HepG2 (cell line): ENCODE measurements around the gene LMNA. TPM values are rescaled to one million over a fixed set of nuclear protein-coding genes. Genes with fewer than 3 reads are reported as not detected.

Experiments
- ARNT ChIP-seq: fragments of 450-650 bp; IDR thresholded peaks from 2 replicates; pipeline ENCODE4 v1.6.1; 2017
- BRD4 ChIP-seq: sonication (generic); formaldehyde crosslinking; IDR thresholded peaks from 2 replicates; pipeline ENCODE4 v1.4.0; 2020; ENCODE audit warnings: missing genetic modification reagents
- CBX5 ChIP-seq: sonication (generic); formaldehyde crosslinking; IDR thresholded peaks from 2 replicates; pipeline ENCODE4 v1.4.0; 2020; ENCODE audit warnings: missing genetic modification reagents, borderline replicate concordance
- ELF1 ChIP-seq: sonication (generic); formaldehyde crosslinking; IDR thresholded peaks from 2 replicates; pipeline ENCODE4 v1.4.0; 2020; ENCODE audit warnings: missing genetic modification reagents
- MBD4 ChIP-seq: IDR thresholded peaks from 2 replicates; pipeline ENCODE4 v1.6.1; 2012; ENCODE audit warnings: low read length, inconsistent platforms, borderline replicate concordance
- NR2F1 ChIP-seq, 2 experiments: fragments of 450-650 bp in 1 of 2; formaldehyde crosslinking in 1 of 2; IDR thresholded peaks; 2 replicates each; pipeline versions ENCODE4 v1.5.0 to v1.6.1; 2016 to 2020; ENCODE audit warnings: mild to moderate bottlenecking in 1 of 2, missing compliant biosample characterization in 1 of 2, missing genetic modification reagents in 1 of 2, moderate library complexity in 1 of 2
- RBM22 ChIP-seq: fragments of 200-400 bp; formaldehyde crosslinking; optimal IDR thresholded peaks from 2 replicates; pipeline ENCODE3; 2017; ENCODE audit warnings: mild to moderate bottlenecking, low read length, moderate library complexity
- RFXAP ChIP-seq: sonication (generic); formaldehyde crosslinking; IDR thresholded peaks from 2 replicates; pipeline ENCODE4 v1.4.0; 2020; ENCODE audit warnings: missing genetic modification reagents, borderline replicate concordance
- SAFB2 ChIP-seq: sonication (generic); formaldehyde crosslinking; IDR thresholded peaks from 2 replicates; pipeline ENCODE4 v1.5.1; 2020; ENCODE audit warnings: missing genetic modification reagents, low read depth, mild to moderate bottlenecking, borderline replicate concordance
- SALL1 ChIP-seq: sonication (generic); formaldehyde crosslinking; IDR thresholded peaks from 2 replicates; pipeline ENCODE4 v1.8.0; 2022; ENCODE audit warnings: mild to moderate bottlenecking, missing genetic modification reagents
- SAP130 ChIP-seq: IDR thresholded peaks from 2 replicates; pipeline ENCODE4 v1.6.1; 2016; ENCODE audit warnings: low read depth
- TCF7 ChIP-seq: sonication (generic); IDR thresholded peaks from 2 replicates; pipeline ENCODE4 v1.6.1; 2016; ENCODE audit warnings: antibody characterized with exemption, low read depth
- THAP7 ChIP-seq: sonication (generic); formaldehyde crosslinking; IDR thresholded peaks from 2 replicates; pipeline ENCODE4 v1.8.1; 2023; ENCODE audit warnings: mild to moderate bottlenecking, missing genetic modification reagents
- ZEB1 ChIP-seq: IDR thresholded peaks from 2 replicates; pipeline ENCODE4 v1.6.1; 2012; ENCODE audit warnings: mild to moderate bottlenecking, low read depth, inconsistent platforms; ENCODE audit not compliant: insufficient replicate concordance
- ZNF547 ChIP-seq: sonication (generic); formaldehyde crosslinking; IDR thresholded peaks from 2 replicates; pipeline ENCODE4 v1.5.1; 2020; ENCODE audit warnings: mild to moderate bottlenecking, missing genetic modification reagents
- ZNF549 ChIP-seq: sonication (generic); formaldehyde crosslinking; IDR thresholded peaks from 2 replicates; pipeline ENCODE4 v1.5.0; 2020; ENCODE audit warnings: missing genetic modification reagents
- ZNF605 ChIP-seq: sonication (generic); formaldehyde crosslinking; IDR thresholded peaks from 2 replicates; pipeline ENCODE4 v1.8.0; 2022; ENCODE audit warnings: mild to moderate bottlenecking, missing genetic modification reagents
- ZNF614 ChIP-seq: IDR thresholded peaks from 2 replicates; pipeline ENCODE4 v1.6.1; 2018; ENCODE audit warnings: missing biosample characterization, missing genetic modification reagents, inconsistent platforms, borderline replicate concordance
- ZNF687 ChIP-seq: sonication (generic); formaldehyde crosslinking; IDR thresholded peaks from 2 replicates; pipeline ENCODE4 v1.5.1; 2020; ENCODE audit warnings: mild to moderate bottlenecking, missing genetic modification reagents, moderate library complexity
- ZNF703 ChIP-seq: sonication (generic); formaldehyde crosslinking; IDR thresholded peaks from 2 replicates; pipeline ENCODE4 v1.5.1; 2020; ENCODE audit warnings: missing genetic modification reagents, mild to moderate bottlenecking, moderate library complexity, borderline replicate concordance
- polyA plus RNA-seq, 8 experiments: library from polyadenylated mRNA; depleted of rRNA in 3 of 8; stranded (reverse) in 7 of 8; unstranded in 1 of 8; fragments of >200 nt; fragmentation: Illumina TruSeq in 4 of 8; extraction: Trizol in 4 of 8; gene quantifications; 2 replicates each; pipeline versions ENCODE4 v1.2.1 to v1.2.3, GENCODE V29; 2011 to 2016; ENCODE audit warnings: low read depth in 4 of 8, missing spikeins in 1 of 8, mixed read lengths in 1 of 8; ENCODE audit not compliant: insufficient read depth in 1 of 8
- total RNA-seq, 5 experiments: library from RNA; depleted of rRNA; stranded (reverse); fragments of >200 nt; fragmentation: Illumina TruSeq; extraction: Trizol; gene quantifications; 2 replicates each; pipeline ENCODE4 v1.2.3, GENCODE V29; 2016; ENCODE audit warnings: low read depth in 1 of 5
- TF ChIP-seq, protein P1 (sequence below): sonication (generic); formaldehyde crosslinking; IDR thresholded peaks from 2 replicates; pipeline ENCODE4 v1.4.0; 2020; ENCODE audit warnings: missing genetic modification reagents
- TF ChIP-seq, protein P2 (sequence below): sonication (generic); formaldehyde crosslinking; IDR thresholded peaks from 2 replicates; pipeline ENCODE4 v1.4.0; 2020; ENCODE audit warnings: missing genetic modification reagents, low read depth, mild to moderate bottlenecking, borderline replicate concordance

The LMNA gene
- total and polyA plus RNA-seq, 2 of the 13 experiments (the other 11 are each of a cell fraction or from before 2014, with no cell fraction given) = 107 to 225 TPM

GRCh38 chr1:156146020-156146768, 31.7 kb downstream of the LMNA start (continued):
- TF ChIP-seq ARNT = no peak
- 0 out of 2 replicates have a peak, but pooled peaks have one; percentile 28 for TF ChIP-seq BRD4
- peak; percentile 34; the same call in 1 of the 2 replicates for TF ChIP-seq ELF1 (CRISPR knock-in tag)
- TF ChIP-seq MBD4 = no peak
- no peak for TF ChIP-seq NR2F1 (CRISPR knock-in tag; IDR thresholded peaks at IDR 0.05)
- no peak for TF ChIP-seq RFXAP
- TF ChIP-seq ZNF687 (CRISPR knock-in tag) = peak; percentile 16; the same call in 1 of the 2 replicates
- TF ChIP-seq ZNF703 = no peak
- TF ChIP-seq, protein P1, sequence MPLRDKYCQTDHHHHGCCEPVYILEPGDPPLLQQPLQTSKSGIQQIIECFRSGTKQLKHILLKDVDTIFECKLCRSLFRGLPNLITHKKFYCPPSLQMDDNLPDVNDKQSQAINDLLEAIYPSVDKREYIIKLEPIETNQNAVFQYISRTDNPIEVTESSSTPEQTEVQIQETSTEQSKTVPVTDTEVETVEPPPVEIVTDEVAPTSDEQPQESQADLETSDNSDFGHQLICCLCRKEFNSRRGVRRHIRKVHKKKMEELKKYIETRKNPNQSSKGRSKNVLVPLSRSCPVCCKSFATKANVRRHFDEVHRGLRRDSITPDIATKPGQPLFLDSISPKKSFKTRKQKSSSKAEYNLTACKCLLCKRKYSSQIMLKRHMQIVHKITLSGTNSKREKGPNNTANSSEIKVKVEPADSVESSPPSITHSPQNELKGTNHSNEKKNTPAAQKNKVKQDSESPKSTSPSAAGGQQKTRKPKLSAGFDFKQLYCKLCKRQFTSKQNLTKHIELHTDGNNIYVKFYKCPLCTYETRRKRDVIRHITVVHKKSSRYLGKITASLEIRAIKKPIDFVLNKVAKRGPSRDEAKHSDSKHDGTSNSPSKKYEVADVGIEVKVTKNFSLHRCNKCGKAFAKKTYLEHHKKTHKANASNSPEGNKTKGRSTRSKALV = 0 out of 2 replicates have a peak, but pooled peaks have one; percentile 1
- TF ChIP-seq CBX5 (CRISPR knock-in tag) = no peak
- TF ChIP-seq ZNF605 (CRISPR knock-in tag) = peak; percentile 70; the same call in 1 of the 2 replicates
- no peak for TF ChIP-seq SAFB2 (CRISPR knock-in tag)
- peak; percentile 38 for TF ChIP-seq ZEB1
- TF ChIP-seq TCF7 = no peak
- peak; percentile 37; the same call in 1 of the 2 replicates for TF ChIP-seq ZNF614 (CRISPR knock-in tag)
- TF ChIP-seq, protein P2, sequence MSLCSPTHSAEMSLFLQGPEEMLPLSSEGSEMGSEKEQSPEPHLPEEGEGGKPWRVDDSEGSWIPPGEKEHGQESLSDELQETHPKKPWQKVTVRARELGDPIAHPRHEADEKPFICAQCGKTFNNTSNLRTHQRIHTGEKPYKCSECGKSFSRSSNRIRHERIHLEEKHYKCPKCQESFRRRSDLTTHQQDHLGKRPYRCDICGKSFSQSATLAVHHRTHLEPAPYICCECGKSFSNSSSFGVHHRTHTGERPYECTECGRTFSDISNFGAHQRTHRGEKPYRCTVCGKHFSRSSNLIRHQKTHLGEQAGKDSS = peak; percentile 45; the same call in 1 of the 2 replicates
- no peak for TF ChIP-seq RBM22
- TF ChIP-seq THAP7 (CRISPR knock-in tag) = no peak
- TF ChIP-seq SAP130 (CRISPR knock-in tag) = peak; percentile 66
- TF ChIP-seq ZNF549 (CRISPR knock-in tag) = no peak
- TF ChIP-seq ZNF547 (CRISPR knock-in tag) = no peak
- peak; percentile 41; the same call in 1 of the 2 replicates for TF ChIP-seq SALL1 (CRISPR knock-in tag)
